ENCODE results near the gene ZNF467. TPM values are rescaled to one million over a fixed set of nuclear protein-coding genes. Genes with fewer than 3 reads are reported as not detected.
A peak's percentile ranks its signal among the peaks of the same experiment; 100 is the strongest.

ZNF467 gene
- total RNA-seq, 1 donor from 2014 or later = 4.2 TPM

DNA sequence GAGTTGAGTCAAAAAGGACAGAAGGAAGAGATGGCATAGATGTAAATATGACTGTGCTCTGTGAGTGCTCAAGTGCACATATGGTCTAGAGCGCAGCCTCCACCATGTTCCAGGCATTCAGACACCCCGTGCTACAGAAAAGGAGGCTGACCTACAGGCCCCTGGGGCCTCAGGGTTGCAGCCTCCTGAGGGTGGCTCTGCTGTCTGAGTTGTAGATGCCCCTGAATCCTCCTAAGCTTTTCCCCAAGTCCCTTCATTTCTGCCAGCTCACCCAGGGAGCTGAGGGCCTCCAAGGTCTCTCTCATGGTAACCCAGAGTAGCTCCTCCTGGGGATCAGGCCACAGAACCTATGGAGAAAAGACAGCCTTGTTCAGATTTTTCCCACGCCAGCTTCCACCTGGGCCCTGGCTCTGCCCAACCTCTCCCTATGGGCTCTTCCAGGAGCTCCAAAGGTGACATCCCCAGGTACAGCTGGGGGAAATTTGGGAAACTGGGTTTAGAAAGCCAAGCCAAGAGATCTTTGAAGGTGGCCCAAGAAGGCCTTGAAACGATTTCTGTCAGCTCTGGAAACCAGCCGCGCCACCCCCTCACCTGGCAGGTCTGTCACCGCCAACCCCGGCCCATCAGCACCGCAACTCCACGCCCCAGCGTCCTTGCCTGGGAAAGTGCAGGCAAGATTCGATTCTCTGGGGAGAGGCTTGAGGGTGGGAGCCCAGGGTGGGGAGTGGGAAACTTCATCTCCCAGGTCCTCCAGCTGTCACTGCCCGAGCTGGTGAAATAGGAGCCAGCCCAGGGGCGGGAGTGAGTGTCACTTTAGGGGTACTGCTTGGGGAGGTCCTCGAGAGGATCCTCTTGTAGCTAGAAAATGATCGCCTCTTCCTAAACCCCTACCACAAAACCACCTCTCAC lies 2.4 kb downstream of the ZNF467 start:
- no peak for DNase-seq

GRCh38 chr7:149769915-149770314 lies 3.5 kb downstream of the ZNF467 start:
- DNase-seq = no peak

- no peak for DNase-seq
These were observed 4.5 kb downstream of the ZNF467 start for GRCh38 chr7:149768931-149769330.

- DNase-seq = no peak
These were observed 6.3 kb downstream of the ZNF467 start for GRCh38 chr7:149767068-149767467.

DNA sequence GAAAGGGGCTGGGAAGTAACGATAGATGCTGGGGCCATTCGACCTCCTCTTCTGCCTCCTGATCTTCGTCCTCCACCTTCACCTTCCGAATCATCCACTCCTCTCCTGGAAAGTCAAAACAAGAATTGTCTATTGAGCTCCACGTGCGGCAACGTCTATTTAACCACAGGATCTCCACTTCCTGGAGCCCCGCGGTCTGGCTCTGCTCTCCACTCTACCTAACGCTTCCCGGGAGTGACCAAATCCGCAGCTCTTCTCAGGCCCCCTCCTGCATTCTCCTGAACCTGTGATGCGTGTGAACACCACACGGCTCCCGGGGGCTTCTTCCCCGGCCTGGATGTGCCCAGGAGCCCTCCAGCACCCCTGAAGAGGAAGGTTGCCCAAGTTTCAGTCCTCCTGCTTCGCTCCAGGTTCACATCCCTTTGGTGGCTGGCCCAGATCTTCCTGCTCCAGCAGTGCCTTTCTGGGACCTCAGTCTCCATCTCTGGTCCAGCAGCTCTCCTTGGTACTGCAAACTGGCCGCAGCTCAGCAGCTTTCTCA lies 7.2 kb downstream of the ZNF467 start:
- no peak for DNase-seq

DNA sequence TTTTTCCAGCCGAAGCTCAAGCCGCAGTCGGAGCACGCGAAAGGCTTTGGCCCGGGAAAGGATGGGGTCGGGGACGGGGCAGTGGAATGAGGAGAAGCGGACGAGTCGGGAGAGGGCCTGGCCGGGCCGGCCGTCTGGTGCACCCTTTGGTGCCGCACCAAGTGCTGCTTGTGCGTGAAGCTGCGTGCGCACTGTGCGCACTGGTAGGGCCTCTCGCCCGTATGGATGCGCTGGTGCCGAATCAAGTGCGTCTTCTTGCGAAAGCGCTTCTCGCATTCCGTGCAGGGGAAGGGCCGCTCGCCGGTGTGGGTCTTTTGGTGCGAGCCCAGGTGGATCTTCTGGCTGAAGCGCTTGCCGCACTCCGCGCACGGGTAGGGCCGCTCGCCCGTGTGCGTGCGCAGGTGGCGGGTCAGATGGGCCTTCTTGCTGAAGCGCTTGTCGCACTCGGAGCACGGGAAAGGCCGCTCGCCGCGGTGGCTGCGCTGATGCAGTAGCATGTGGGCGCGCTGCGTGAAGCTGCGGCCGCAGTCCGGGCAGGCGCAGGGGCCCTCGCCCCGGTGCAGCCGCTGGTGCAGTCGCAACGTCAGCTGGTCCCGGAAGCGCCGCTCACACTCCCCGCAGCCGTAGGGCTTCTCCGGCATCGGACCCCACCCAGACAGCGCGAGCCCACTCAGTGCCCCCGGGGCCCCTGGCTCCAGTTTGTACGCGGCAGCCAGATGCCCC lies 7.8 kb downstream of the ZNF467 start:
- no peak for DNase-seq

GRCh38 chr7:149764481-149765398 lies 8.6 kb downstream of the ZNF467 start:
- no peak for DNase-seq

DNA sequence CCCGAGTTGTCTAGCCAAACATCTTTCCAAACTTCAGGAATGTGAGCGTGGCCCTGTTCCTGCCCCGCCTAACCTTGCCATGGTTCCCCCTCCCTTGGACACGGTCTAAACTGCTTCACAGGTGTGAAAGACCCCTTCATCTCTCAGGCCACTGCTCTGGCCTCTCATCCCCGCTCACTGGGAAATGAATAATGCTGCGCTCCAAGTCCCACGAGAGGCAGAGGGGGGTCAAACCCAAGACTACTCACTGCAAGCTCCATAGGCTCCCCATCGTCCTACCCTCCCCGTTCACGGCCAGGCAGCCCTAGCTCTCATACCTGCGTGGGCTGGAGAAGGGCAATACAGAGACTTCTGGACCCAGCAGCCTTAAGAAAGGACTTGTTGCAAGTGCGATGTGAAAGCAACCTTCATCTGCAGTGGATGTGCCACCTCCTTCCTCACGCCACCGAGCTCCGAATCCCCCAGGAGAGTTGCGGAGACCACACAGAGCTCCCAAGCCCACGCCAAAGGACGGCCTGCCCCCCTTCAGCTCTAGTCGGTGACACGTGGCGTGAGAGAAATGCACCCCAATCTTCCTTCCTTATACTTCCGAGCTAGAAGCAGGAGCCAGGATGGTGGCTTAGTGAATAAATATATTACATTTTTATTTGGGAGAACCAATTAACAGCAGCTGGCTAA lies 9.7 kb downstream of the ZNF467 start:
- no peak for DNase-seq

DNA sequence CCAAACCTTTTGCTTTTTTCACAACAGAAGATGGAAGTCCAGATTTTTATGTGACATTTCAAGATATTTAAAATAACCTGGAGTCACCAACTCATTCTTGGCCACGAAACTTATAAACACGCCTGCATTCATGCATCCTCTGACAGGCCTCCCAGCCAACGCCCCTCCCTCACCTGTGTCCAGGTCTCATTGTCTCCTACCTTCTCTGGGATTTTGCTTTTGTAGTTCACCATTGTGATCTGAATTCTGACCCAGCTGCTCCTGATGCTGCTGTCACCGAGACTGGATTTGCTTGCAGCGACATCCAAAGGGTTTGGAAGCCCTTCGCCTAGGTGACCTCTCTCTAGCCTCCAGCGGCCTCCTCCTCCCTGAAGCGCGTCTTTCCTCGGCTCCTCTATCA lies 10.8 kb downstream of the ZNF467 start:
- DNase-seq = no peak

GRCh38 chr7:149762089-149762488 lies 11.3 kb downstream of the ZNF467 start:
- DNase-seq = no peak

GRCh38 chr7:149761307-149761706 lies 12.1 kb downstream of the ZNF467 start:
- no peak for DNase-seq

GRCh38 chr7:149760538-149760937 lies 12.8 kb downstream of the ZNF467 start:
- DNase-seq = no peak

- no peak for DNase-seq
These were observed 14.1 kb downstream of the ZNF467 start for GRCh38 chr7:149759093-149759860.

GRCh38 chr7:149753375-149754233 lies 19.8 kb downstream of the ZNF467 start:
- peak; percentile 57 for DNase-seq

DNA sequence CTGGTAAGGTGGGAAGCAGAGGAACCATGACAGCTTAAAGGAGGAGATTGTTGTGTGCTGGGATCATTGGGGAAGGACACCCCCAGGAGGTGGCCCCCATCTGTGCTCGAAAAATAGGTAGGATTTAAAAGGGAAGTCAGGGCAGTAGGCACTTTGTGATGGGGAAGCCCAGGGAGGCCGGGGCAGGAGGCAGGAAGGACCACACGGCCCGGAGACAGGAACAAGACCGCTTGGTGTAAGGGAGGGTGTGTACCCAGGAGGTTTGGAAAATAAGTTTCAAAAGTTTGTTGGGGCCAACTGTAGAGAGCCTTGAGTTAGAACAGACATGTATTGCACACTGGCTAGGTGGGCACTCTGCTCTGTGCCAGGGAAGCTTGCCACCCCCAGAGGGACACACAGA lies 20.7 kb downstream of the ZNF467 start:
- no peak for DNase-seq

GRCh38 chr7:149751043-149751775 lies 22.2 kb downstream of the ZNF467 start:
- DNase-seq = no peak

DNA sequence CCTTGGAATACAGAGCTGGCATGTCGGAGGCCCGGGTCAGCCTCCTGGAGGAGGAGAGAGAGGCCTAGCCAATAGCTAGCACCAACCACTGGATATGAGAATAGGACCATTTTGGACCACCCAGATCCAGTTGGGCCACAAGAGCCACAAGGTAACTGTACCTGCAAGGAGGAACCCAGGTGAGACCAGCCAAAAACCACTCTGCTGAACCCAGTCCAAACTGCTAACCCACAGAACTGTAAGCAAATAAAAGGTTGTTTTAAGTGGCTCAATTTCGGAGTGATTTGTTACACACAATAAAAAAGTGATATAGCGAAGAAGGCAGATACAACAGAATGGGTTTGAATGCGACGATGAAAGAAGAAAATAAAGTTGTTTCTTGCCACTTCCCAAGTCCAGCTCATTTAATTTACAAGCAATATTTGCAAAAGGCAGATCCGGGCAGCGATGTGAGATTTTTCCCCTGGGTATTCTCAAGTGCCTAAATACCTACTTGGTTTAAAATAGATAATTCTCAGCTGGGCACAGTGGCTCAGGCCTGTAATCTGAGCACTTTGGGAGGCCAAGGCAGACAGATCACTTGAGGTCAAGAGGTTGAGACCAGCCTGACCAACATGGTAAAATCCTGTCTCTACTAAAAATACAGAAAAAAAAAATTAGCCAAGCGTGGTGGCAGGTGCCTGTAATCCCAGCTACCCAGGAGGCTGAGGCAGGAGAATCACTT lies 23.1 kb downstream of the ZNF467 start:
- no peak for DNase-seq

Data from tongue (tissue), 2 donors.